HCT116 (cell line): ENCODE results near the gene MUC6. TPM values are rescaled to one million over a fixed set of nuclear protein-coding genes. Genes with fewer than 3 reads are reported as not detected.

Source experiments
- ATAC-seq: fragments of 200-7000 bp; cut with Tn5 transposase; 2 replicates; pipeline ENCODE4 v1.9.1; 2020; ENCODE audit warnings: mild to moderate bottlenecking, moderate library complexity
- BruUV-seq: library from RNA; stranded (reverse); fragments of 400-500 nt; replicated peaks from 2 replicates; lab custom pipeline; 2021; lab: Mats Ljungman, UMichigan
- CTCF ChIA-PET: fragments of 300-600 bp; sonication (Branson Sonifier 250); formaldehyde crosslinking; loops from one replicate; lab custom pipeline; 2021; ENCODE audit warnings: antibody characterized with exemption; lab: Charles Lee
- POLR2A ChIA-PET: fragments of 300-600, 350-600 bp; sonication (Branson Sonifier 250); formaldehyde crosslinking; loops from one replicate; lab custom pipeline; 2021; ENCODE audit warnings: antibody characterized with exemption; lab: Charles Lee
- RAD21 ChIA-PET, 2 experiments: fragments of 300-600 bp; sonication (Branson Sonifier 250); formaldehyde crosslinking; loops; one replicate each; lab custom pipeline; 2023; ENCODE audit warnings: low total read pairs in 2 of 2; ENCODE audit not compliant: uncharacterized antibody in 2 of 2, unreplicated experiment in 2 of 2, low non-redundant PET in 1 of 2; lab: Charles Lee
- DNase-seq: peaks from one replicate; pipeline ENCODE4 v3.0.0-alpha.2; 2010; ENCODE audit warnings: low read depth, low spot score
- H2AFZ ChIP-seq: fragments of 200-600 bp; shearing (Covaris generic), sonication (generic); 2 replicates; pipeline ENCODE4 v1.6.1; 2017; ENCODE audit warnings: low read depth, mixed run types, mixed read lengths, antibody characterized with exemption, low read length; ENCODE audit not compliant: poor library complexity, severe bottlenecking
- H3K27ac ChIP-seq: 2 replicates; pipeline ENCODE4 v1.5.1; 2012; ENCODE audit warnings: low read depth, low read length
- H3K27me3 ChIP-seq: fragments of 200-600 bp; sonication (generic); 2 replicates; pipeline ENCODE4 v1.6.1; 2016; ENCODE audit warnings: mixed run types, low read length, mixed read lengths; ENCODE audit not compliant: insufficient read depth
- H3K36me3 ChIP-seq, 2 experiments: fragments of 200-500 bp in 1 of 2; fragments of 200-600 bp in 1 of 2; sonication (Bioruptor generic) in 1 of 2; sonication (generic) in 1 of 2; 2 replicates each; pipeline versions ENCODE4 v1.5.1 to v1.6.1; 2014 to 2016; ENCODE audit warnings: low read length in 2 of 2, inconsistent platforms in 1 of 2, mixed read lengths in 1 of 2, mixed run types in 1 of 2; ENCODE audit not compliant: insufficient read depth in 2 of 2, control insufficient read depth in 1 of 2
- H3K4me1 ChIP-seq, 2 experiments: fragments of 200-600 bp in 1 of 2; sonication (generic) in 1 of 2; 2 replicates each; pipeline versions ENCODE4 v1.5.1 to v1.6.1; 2012 to 2017; ENCODE audit warnings: low read length in 2 of 2, inconsistent platforms in 1 of 2, mild to moderate bottlenecking in 1 of 2, mixed read lengths in 1 of 2, mixed run types in 1 of 2, moderate library complexity in 1 of 2; ENCODE audit not compliant: insufficient read depth in 2 of 2, control insufficient read depth in 1 of 2
- H3K4me2 ChIP-seq: fragments of 200-600 bp; sonication (generic); 2 replicates; pipeline ENCODE4 v1.6.1; 2017; ENCODE audit warnings: mixed run types, low read length, mixed read lengths
- H3K4me3 ChIP-seq, 2 experiments: fragments of 200-600 bp in 1 of 2; sonication (generic) in 1 of 2; replicated peaks in 1 of 2; 2 replicates each; pipeline ENCODE4 v1.5.1; 2011 to 2016; ENCODE audit warnings: low read length in 2 of 2, control low read depth in 1 of 2, low read depth in 1 of 2, mild to moderate bottlenecking in 1 of 2, mixed read lengths in 1 of 2, mixed run types in 1 of 2
- H3K79me2 ChIP-seq: fragments of 200-600 bp; sonication (generic); 2 replicates; pipeline ENCODE4 v1.6.1; 2017; ENCODE audit warnings: mild to moderate bottlenecking, mixed run types, low read length, moderate library complexity, mixed read lengths; ENCODE audit not compliant: insufficient read depth
- H3K9ac ChIP-seq: fragments of 200-600 bp; sonication (generic); 2 replicates; pipeline ENCODE4 v1.6.1; 2016; ENCODE audit warnings: low read length, mixed read lengths
- H3K9me2 ChIP-seq: fragments of 200-600 bp; sonication (generic), shearing (Covaris generic); 2 replicates; pipeline ENCODE4 v1.6.1; 2017; ENCODE audit warnings: mixed run types, mild to moderate bottlenecking, moderate library complexity; ENCODE audit not compliant: insufficient read depth
- H3K9me3 ChIP-seq, 2 experiments: fragments of 200-500 bp in 1 of 2; fragments of 200-600 bp in 1 of 2; sonication (Bioruptor generic) in 1 of 2; sonication (generic) in 1 of 2; 2 replicates each; pipeline ENCODE4 v1.6.1; 2014 to 2017; ENCODE audit warnings: low read length in 2 of 2, mixed read lengths in 2 of 2, inconsistent platforms in 1 of 2, low read depth in 1 of 2, mild to moderate bottlenecking in 1 of 2, mixed run types in 1 of 2, moderate library complexity in 1 of 2; ENCODE audit not compliant: control insufficient read depth in 1 of 2, insufficient read depth in 1 of 2
- H4K20me1 ChIP-seq: fragments of 200-600 bp; sonication (generic), shearing (Covaris generic); 2 replicates; pipeline ENCODE4 v1.6.1; 2017; ENCODE audit warnings: mixed run types, mild to moderate bottlenecking, moderate library complexity; ENCODE audit not compliant: insufficient read depth
- CBX3 ChIP-seq: IDR thresholded peaks from 2 replicates; pipeline ENCODE4 v1.6.1; 2012; ENCODE audit warnings: low read depth
- CEBPB ChIP-seq: IDR thresholded peaks from 2 replicates; pipeline ENCODE4 v1.6.1; 2012; ENCODE audit warnings: low read depth
- EGR1 ChIP-seq: IDR thresholded peaks from 2 replicates; pipeline ENCODE4 v1.6.1; 2012; ENCODE audit warnings: low read depth
- EZH2phosphoT487 ChIP-seq: fragments of 200-600 bp; IDR thresholded peaks from 2 replicates; pipeline ENCODE4 v1.6.1; 2018; ENCODE audit warnings: antibody characterized with exemption, borderline replicate concordance
- FOSL1 ChIP-seq: IDR thresholded peaks from 2 replicates; pipeline ENCODE4 v1.6.1; 2012; ENCODE audit warnings: low read depth
- JUND ChIP-seq: IDR thresholded peaks from 2 replicates; pipeline ENCODE4 v1.6.1; 2012
- POLR2A ChIP-seq: IDR thresholded peaks from 2 replicates; pipeline ENCODE4 v1.7.0; 2011; ENCODE audit warnings: borderline replicate concordance; ENCODE audit not compliant: insufficient read depth, insufficient read length; ENCODE audit errors: extremely low read depth
- POLR2AphosphoS5 ChIP-seq: IDR thresholded peaks from 2 replicates; pipeline ENCODE4 v1.6.1; 2011; ENCODE audit warnings: mild to moderate bottlenecking, low read depth, low read length, moderate library complexity
- RAD21 ChIP-seq: IDR thresholded peaks from 2 replicates; pipeline ENCODE4 v1.6.1; 2012; ENCODE audit warnings: low read depth, mild to moderate bottlenecking
- SIN3A ChIP-seq: IDR thresholded peaks from 2 replicates; pipeline ENCODE4 v1.6.1; 2012; ENCODE audit warnings: low read depth
- SP1 ChIP-seq: IDR thresholded peaks from 2 replicates; pipeline ENCODE4 v1.6.1; 2012; ENCODE audit warnings: low read depth
- ZNF274 ChIP-seq: fragments of 200-500 bp; sonication (Bioruptor generic); IDR thresholded peaks from 2 replicates; pipeline ENCODE4 v1.6.1; 2014; ENCODE audit warnings: mild to moderate bottlenecking, low read depth, low read length, inconsistent platforms
- intact Hi-C: fragments of 100-400 bp; cut with micrococcal nuclease; formaldehyde crosslinking; loops from 2 replicates; pipeline ENCODE4 v1.10.0; 2022
- total RNA-seq: library from RNA; stranded (reverse); gene quantifications from one replicate; pipeline ENCODE4 v1.2.1, GENCODE V29; 2021; ENCODE audit not compliant: unreplicated experiment
- TF ChIP-seq, protein P1 (sequence below): IDR thresholded peaks from 2 replicates; pipeline ENCODE4 v1.6.1; 2011; ENCODE audit warnings: mild to moderate bottlenecking, low read length, moderate library complexity; ENCODE audit not compliant: insufficient replicate concordance; ENCODE audit errors: extremely low read depth
- TF ChIP-seq, protein P2 (sequence below), 3 experiments: fragments of 200-600 bp in 1 of 3; sonication (generic) in 1 of 3; IDR thresholded peaks in 2 of 3; conservative IDR thresholded peaks in 1 of 3; 2 replicates each; pipeline ENCODE4 v1.5.1; 2012 to 2017; ENCODE audit warnings: low read depth in 2 of 3, low read length in 2 of 3, antibody characterized with exemption in 1 of 3, borderline replicate concordance in 1 of 3, control low read depth in 1 of 3, mild to moderate bottlenecking in 1 of 3, mixed read lengths in 1 of 3, mixed run types in 1 of 3, moderate library complexity in 1 of 3; ENCODE audit not compliant: insufficient read depth in 1 of 3
- TF ChIP-seq, protein P3 (sequence below): IDR thresholded peaks from 2 replicates; pipeline ENCODE4 v1.6.1; 2012

Gene MUC6
- total RNA-seq, 1 experiment from 2014 or later: 0.02 TPM

DNA sequence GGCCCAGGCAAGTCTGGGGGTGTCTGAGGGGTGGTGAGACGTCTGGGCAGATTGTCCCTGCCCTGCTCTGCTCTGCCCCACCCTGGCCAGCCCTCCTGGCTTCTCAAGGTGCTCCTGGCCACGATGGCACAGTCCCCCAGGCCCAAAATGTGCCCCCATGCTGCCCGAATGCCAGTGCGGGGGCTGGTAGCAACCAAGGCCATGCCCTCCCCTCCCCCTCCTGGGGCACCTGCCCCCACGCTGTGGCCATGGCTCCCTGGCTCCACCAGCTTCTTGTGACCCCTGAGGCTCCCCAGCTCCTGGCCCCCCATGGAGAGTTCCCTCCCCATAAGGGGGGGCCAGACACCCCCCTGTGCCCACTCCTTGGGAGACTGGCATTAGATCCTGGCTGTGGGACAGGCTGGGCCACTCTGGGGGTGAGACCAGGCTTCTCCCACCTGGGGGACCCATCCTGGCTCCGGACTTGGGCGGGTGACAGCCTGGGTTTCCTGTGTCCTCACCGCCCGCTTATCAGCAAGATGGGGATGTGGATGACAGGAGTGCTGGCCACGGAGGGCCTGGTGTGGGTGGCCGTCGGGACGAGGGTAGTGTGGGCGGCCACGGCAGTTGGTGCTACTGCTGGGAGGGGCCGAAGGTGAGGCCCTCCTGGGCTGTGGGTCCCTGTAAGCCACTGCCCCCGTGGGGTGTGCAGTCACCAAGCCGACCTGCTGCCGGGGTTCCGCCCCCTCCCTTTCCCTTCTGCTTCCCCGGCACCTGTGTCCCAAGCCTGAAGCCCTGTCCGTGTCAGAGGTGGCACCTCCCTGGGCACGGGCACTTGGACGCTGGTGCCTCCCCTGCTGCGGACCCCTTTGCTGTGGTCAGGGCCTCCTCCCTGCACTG, 15.9 kb upstream of the MUC6 start:
- RAD21 ChIA-PET: interaction anchor here in 1 of 2 experiments (1.0 kb wide), 1 partner anchor 204 kb away, joined by 4 read pairs; no protein-coding TSS in a partner anchor
- intact Hi-C loops: loop anchor here (10.0 kb wide), 1 partner anchor 178 kb away; no protein-coding TSS in a partner anchor
- Histone ChIP-seq H3K9ac (no peak overlapping the region), H3K27me3 (no peaks in the 10 kb centered on the region), H3K4me2 (no peak overlapping the region), H3K36me3 (no peaks in the 10 kb centered on the region), H3K9me3 (no peaks in the 10 kb centered on the region), H2AFZ (no peak overlapping the region), H3K9me2 (no peaks in the 10 kb centered on the region), H4K20me1 (no peaks in the 10 kb centered on the region), H3K4me3 (no peak overlapping the region), H3K79me2 (no peaks in the 10 kb centered on the region), H3K4me1 (peaks cover 3 to 18% of the 10 kb centered on the region in 2 experiments; a peak in 3 of 4 replicates), H3K27ac (no peak overlapping the region; the same call in 1 of the 2 replicates)
- POLR2A ChIA-PET: no interaction called here
- no peak for ATAC-seq
- no peak for DNase-seq
- CTCF ChIA-PET: interaction anchor here (1.0 to 1.6 kb wide), 2 partner anchors 128 to 154 kb away, joined by 3 to 6 read pairs; no protein-coding TSS in a partner anchor
- TF ChIP-seq SP1 (no peak), POLR2AphosphoS5 (no peak), JUND (no peak), ZNF274 (no peak), CBX3 (no peak), SIN3A (no peak), CEBPB (no peak), EGR1 (no peak), FOSL1 (no peak), EZH2phosphoT487 (no peak), POLR2A (no peak), RAD21 (no peak)
- TF ChIP-seq, protein P1, sequence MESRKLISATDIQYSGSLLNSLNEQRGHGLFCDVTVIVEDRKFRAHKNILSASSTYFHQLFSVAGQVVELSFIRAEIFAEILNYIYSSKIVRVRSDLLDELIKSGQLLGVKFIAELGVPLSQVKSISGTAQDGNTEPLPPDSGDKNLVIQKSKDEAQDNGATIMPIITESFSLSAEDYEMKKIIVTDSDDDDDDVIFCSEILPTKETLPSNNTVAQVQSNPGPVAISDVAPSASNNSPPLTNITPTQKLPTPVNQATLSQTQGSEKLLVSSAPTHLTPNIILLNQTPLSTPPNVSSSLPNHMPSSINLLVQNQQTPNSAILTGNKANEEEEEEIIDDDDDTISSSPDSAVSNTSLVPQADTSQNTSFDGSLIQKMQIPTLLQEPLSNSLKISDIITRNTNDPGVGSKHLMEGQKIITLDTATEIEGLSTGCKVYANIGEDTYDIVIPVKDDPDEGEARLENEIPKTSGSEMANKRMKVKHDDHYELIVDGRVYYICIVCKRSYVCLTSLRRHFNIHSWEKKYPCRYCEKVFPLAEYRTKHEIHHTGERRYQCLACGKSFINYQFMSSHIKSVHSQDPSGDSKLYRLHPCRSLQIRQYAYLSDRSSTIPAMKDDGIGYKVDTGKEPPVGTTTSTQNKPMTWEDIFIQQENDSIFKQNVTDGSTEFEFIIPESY: no peak
- TF ChIP-seq, protein P2, sequence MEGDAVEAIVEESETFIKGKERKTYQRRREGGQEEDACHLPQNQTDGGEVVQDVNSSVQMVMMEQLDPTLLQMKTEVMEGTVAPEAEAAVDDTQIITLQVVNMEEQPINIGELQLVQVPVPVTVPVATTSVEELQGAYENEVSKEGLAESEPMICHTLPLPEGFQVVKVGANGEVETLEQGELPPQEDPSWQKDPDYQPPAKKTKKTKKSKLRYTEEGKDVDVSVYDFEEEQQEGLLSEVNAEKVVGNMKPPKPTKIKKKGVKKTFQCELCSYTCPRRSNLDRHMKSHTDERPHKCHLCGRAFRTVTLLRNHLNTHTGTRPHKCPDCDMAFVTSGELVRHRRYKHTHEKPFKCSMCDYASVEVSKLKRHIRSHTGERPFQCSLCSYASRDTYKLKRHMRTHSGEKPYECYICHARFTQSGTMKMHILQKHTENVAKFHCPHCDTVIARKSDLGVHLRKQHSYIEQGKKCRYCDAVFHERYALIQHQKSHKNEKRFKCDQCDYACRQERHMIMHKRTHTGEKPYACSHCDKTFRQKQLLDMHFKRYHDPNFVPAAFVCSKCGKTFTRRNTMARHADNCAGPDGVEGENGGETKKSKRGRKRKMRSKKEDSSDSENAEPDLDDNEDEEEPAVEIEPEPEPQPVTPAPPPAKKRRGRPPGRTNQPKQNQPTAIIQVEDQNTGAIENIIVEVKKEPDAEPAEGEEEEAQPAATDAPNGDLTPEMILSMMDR (IDR thresholded peaks at IDR 0.05 in 2 of 3, conservative IDR thresholded peaks at IDR 0.05 in 1 of 3; ENCODE audit: borderline replicate concordance in 1 of 3, insufficient read depth in 1 of 3, low read depth in 2 of 3, low read length in 2 of 3): no peak
- TF ChIP-seq, protein P3, sequence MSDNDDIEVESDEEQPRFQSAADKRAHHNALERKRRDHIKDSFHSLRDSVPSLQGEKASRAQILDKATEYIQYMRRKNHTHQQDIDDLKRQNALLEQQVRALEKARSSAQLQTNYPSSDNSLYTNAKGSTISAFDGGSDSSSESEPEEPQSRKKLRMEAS: no peak
- no TSS peak for BruUV-seq
